HL-60 (cell line): ENCODE data around the gene QRFP.

Experiments
- DNase-seq, 2 experiments: peaks; one replicate each; pipeline ENCODE4 v3.0.0-alpha.2; 2010 to 2020; ENCODE audit warnings: low read depth in 1 of 2, low spot score in 1 of 2
- H3K27ac ChIP-seq: fragments of 250-450 bp; sonication (Bioruptor Pico); replicated peaks from 2 replicates; pipeline ENCODE4 v1.5.1; 2020; ENCODE audit warnings: mild to moderate bottlenecking, moderate library complexity
- H3K27me3 ChIP-seq: fragments of 250-450 bp; sonication (Bioruptor Pico); 2 replicates; pipeline ENCODE4 v1.5.1; 2021; ENCODE audit warnings: mild to moderate bottlenecking, moderate library complexity; ENCODE audit not compliant: insufficient read depth, poor library complexity, severe bottlenecking
- H3K4me3 ChIP-seq: replicated peaks from 2 replicates; pipeline ENCODE4 v1.5.1; 2011; ENCODE audit warnings: mild to moderate bottlenecking, control low read depth, low read length; ENCODE audit not compliant: insufficient read depth
- GABPA ChIP-seq: IDR thresholded peaks from 2 replicates; pipeline ENCODE4 v1.6.1; 2012; ENCODE audit warnings: low read depth
- POLR2AphosphoS5 ChIP-seq: IDR thresholded peaks from 2 replicates; pipeline ENCODE4 v1.6.1; 2012; ENCODE audit warnings: low read depth
- SPI1 ChIP-seq: IDR thresholded peaks from 2 replicates; pipeline ENCODE4 v1.6.1; 2012; ENCODE audit warnings: low read depth, mild to moderate bottlenecking, borderline replicate concordance
- TF ChIP-seq, protein P1 (sequence below): IDR thresholded peaks from one replicate; pipeline ENCODE4 v1.5.1; 2011; ENCODE audit warnings: low read length, control low read depth, inconsistent platforms; ENCODE audit not compliant: insufficient read depth
- TF ChIP-seq, protein P2 (sequence below): IDR thresholded peaks from 2 replicates; pipeline ENCODE4 v1.6.1; 2012; ENCODE audit warnings: low read depth; ENCODE audit not compliant: insufficient replicate concordance

QRFP gene

DNA sequence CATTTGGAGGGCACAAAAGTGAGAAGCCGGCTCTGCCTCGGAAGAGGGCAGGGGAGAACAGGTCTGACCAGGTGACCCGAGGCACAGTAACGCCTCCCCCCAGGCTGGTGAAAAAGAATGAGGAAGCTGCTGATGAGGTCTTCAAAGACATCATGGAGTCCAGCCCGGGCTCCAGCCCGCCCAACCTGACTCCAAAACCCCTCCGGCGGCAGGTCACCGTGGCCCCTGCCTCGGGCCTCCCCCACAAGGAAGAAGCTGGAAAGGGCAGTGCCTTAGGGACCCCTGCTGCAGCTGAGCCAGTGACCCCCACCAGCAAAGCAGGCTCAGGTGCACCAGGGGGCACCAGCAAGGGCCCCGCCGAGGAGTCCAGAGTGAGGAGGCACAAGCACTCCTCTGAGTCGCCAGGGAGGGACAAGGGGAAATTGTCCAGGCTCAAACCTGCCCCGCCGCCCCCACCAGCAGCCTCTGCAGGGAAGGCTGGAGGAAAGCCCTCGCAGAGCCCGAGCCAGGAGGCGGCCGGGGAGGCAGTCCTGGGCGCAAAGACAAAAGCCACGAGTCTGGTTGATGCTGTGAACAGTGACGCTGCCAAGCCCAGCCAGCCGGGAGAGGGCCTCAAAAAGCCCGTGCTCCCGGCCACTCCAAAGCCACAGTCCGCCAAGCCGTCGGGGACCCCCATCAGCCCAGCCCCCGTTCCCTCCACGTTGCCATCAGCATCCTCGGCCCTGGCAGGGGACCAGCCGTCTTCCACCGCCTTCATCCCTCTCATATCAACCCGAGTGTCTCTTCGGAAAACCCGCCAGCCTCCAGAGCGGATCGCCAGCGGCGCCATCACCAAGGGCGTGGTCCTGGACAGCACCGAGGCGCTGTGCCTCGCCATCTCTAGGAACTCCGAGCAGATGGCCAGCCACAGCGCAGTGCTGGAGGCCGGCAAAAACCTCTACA, 11.8 kb downstream of the QRFP start:
- H3K4me3 ChIP-seq = no peak overlapping the region
- no peak overlapping the region for H3K27ac ChIP-seq
- TF ChIP-seq SPI1 = no peak
- no peaks in the 10 kb centered on the region for H3K27me3 ChIP-seq
- no peak for DNase-seq

DNA sequence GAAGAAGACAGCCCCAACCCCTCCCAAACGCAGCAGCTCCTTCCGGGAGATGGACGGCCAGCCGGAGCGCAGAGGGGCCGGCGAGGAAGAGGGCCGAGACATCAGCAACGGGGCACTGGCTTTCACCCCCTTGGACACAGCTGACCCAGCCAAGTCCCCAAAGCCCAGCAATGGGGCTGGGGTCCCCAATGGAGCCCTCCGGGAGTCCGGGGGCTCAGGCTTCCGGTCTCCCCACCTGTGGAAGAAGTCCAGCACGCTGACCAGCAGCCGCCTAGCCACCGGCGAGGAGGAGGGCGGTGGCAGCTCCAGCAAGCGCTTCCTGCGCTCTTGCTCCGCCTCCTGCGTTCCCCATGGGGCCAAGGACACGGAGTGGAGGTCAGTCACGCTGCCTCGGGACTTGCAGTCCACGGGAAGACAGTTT, 12.5 kb downstream of the QRFP start:
- H3K27ac ChIP-seq = no peak overlapping the region
- no peaks in the 10 kb centered on the region for H3K27me3 ChIP-seq
- no peak overlapping the region for H3K4me3 ChIP-seq
- TF ChIP-seq POLR2AphosphoS5 (no peak), SPI1 (no peak)
- DNase-seq = no peak

DNA sequence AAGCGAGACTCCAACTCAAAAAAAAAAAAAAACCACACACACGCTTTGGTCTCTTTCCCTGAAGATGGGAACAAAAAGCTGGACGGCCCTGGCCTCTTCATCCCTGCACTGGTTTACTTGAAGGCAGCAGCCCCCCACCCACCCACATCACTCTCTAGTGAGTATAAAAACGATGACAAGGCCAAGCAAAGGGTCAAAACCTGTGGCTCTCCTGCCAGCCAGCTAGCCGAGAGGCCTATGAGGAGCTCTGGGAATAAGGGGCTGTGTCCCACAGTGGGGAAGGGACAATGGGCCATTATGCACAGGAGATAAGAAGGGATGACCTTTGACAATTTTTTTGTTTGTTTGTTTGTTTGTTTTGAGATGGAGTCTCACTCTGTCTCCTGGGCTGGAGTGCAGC, 13.1 kb downstream of the QRFP start:
- no peak overlapping the region for H3K4me3 ChIP-seq
- TF ChIP-seq, protein P1, sequence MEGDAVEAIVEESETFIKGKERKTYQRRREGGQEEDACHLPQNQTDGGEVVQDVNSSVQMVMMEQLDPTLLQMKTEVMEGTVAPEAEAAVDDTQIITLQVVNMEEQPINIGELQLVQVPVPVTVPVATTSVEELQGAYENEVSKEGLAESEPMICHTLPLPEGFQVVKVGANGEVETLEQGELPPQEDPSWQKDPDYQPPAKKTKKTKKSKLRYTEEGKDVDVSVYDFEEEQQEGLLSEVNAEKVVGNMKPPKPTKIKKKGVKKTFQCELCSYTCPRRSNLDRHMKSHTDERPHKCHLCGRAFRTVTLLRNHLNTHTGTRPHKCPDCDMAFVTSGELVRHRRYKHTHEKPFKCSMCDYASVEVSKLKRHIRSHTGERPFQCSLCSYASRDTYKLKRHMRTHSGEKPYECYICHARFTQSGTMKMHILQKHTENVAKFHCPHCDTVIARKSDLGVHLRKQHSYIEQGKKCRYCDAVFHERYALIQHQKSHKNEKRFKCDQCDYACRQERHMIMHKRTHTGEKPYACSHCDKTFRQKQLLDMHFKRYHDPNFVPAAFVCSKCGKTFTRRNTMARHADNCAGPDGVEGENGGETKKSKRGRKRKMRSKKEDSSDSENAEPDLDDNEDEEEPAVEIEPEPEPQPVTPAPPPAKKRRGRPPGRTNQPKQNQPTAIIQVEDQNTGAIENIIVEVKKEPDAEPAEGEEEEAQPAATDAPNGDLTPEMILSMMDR = no peak
- TF ChIP-seq POLR2AphosphoS5 (no peak), GABPA (no peak), SPI1 (no peak)
- TF ChIP-seq, protein P2, sequence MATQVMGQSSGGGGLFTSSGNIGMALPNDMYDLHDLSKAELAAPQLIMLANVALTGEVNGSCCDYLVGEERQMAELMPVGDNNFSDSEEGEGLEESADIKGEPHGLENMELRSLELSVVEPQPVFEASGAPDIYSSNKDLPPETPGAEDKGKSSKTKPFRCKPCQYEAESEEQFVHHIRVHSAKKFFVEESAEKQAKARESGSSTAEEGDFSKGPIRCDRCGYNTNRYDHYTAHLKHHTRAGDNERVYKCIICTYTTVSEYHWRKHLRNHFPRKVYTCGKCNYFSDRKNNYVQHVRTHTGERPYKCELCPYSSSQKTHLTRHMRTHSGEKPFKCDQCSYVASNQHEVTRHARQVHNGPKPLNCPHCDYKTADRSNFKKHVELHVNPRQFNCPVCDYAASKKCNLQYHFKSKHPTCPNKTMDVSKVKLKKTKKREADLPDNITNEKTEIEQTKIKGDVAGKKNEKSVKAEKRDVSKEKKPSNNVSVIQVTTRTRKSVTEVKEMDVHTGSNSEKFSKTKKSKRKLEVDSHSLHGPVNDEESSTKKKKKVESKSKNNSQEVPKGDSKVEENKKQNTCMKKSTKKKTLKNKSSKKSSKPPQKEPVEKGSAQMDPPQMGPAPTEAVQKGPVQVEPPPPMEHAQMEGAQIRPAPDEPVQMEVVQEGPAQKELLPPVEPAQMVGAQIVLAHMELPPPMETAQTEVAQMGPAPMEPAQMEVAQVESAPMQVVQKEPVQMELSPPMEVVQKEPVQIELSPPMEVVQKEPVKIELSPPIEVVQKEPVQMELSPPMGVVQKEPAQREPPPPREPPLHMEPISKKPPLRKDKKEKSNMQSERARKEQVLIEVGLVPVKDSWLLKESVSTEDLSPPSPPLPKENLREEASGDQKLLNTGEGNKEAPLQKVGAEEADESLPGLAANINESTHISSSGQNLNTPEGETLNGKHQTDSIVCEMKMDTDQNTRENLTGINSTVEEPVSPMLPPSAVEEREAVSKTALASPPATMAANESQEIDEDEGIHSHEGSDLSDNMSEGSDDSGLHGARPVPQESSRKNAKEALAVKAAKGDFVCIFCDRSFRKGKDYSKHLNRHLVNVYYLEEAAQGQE = no peak
- no peaks in the 10 kb centered on the region for H3K27me3 ChIP-seq
- no peak for DNase-seq
- H3K27ac ChIP-seq = no peak overlapping the region

DNA sequence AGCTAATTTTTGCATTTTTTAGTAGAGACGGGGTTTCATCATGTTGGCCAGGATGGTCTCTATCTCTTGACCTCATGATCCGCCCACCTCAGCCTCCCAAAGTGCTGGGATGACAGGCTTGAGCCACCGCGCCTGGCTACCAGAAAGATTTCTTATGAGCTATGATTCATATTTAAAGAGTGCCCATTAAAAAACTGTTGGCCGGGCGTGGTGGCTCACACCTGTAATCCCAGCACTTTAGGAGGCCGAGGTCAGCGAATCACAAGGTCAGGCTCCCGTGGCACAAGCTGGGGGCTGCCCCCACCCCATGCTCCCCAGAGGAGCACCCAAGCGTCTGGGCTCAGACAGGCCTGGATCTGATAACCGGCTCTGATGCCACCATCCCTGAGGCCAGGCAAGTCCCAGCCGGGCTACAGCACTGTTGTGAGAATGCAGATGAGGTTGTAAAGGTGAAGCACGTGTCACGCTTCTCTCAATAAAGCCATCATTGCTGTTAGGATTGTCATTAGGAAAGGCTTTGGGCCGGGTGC, 13.9 kb downstream of the QRFP start:
- DNase-seq = no peak
- H3K27me3 ChIP-seq = no peaks in the 10 kb centered on the region
- no peak overlapping the region for H3K4me3 ChIP-seq
- no peak overlapping the region for H3K27ac ChIP-seq
- TF ChIP-seq SPI1 (no peak), POLR2AphosphoS5 (no peak), GABPA (no peak)
- TF ChIP-seq, protein P1 = no peak
- TF ChIP-seq, protein P2 = no peak
